SK-N-SH (cell line): ENCODE measurements around the gene KLK15. TPM values are rescaled to one million over a fixed set of nuclear protein-coding genes. Genes with fewer than 3 reads are reported as not detected.

Experiments
- CTCF ChIA-PET: fragments of 300-600, 350-600 bp; formaldehyde crosslinking; extraction: SDS; loops from one replicate; lab custom pipeline; 2021; lab: Yijun Ruan, JAX
- POLR2A ChIA-PET: fragments of 350-600 bp; sonication (Branson Sonifier 250); formaldehyde crosslinking; extraction: SDS; loops from one replicate; lab custom pipeline; 2020; ENCODE audit warnings: antibody characterized with exemption, inconsistent platforms; lab: Yijun Ruan, JAX
- DNase-seq: peaks from one replicate; pipeline ENCODE4 v3.0.0; 2012
- H2AFZ ChIP-seq: fragments of 200-600 bp; sonication (generic); 2 replicates; pipeline ENCODE4 v1.8.1; 2016; ENCODE audit warnings: antibody characterized with exemption, mild to moderate bottlenecking, low read depth
- H3F3A ChIP-seq: fragments of 200-600 bp; sonication (generic); replicated peaks from 2 replicates; pipeline ENCODE3; 2016; ENCODE audit warnings: antibody characterized with exemption, mild to moderate bottlenecking; ENCODE audit not compliant: insufficient read depth
- H3K27ac ChIP-seq, 2 experiments: fragments of 200-500 bp in 1 of 2; fragments of 200-600 bp in 1 of 2; sonication (Bioruptor generic) in 1 of 2; sonication (generic), shearing (Covaris generic) in 1 of 2; 2 replicates each; pipeline versions ENCODE4 v1.5.1 to v1.6.1; 2014 to 2016; ENCODE audit warnings: low read depth in 2 of 2, inconsistent platforms in 1 of 2, low read length in 1 of 2, mild to moderate bottlenecking in 1 of 2, mixed read lengths in 1 of 2
- H3K27me3 ChIP-seq: fragments of 200-600 bp; sonication (generic), shearing (Covaris generic); 2 replicates; pipeline ENCODE4 v1.6.1; 2016; ENCODE audit warnings: mixed run types; ENCODE audit not compliant: insufficient read depth
- H3K36me3 ChIP-seq, 2 experiments: fragments of 200-500 bp in 1 of 2; fragments of 200-600 bp in 1 of 2; sonication (Bioruptor generic) in 1 of 2; sonication (generic) in 1 of 2; replicated peaks in 1 of 2; 2 replicates each; pipeline versions ENCODE3 to v1.5.1; 2014 to 2016; ENCODE audit warnings: low read length in 1 of 2, mild to moderate bottlenecking in 1 of 2; ENCODE audit not compliant: insufficient read depth in 2 of 2, control insufficient read depth in 1 of 2
- H3K4me1 ChIP-seq, 2 experiments: fragments of 200-500 bp in 1 of 2; fragments of 200-600 bp in 1 of 2; sonication (Bioruptor generic) in 1 of 2; sonication (generic), shearing (Covaris generic) in 1 of 2; 2 replicates each; pipeline versions ENCODE4 v1.5.1 to v1.6.1; 2014 to 2016; ENCODE audit warnings: low read depth in 1 of 2, low read length in 1 of 2, mixed run types in 1 of 2; ENCODE audit not compliant: insufficient read depth in 2 of 2, control insufficient read depth in 1 of 2
- H3K4me2 ChIP-seq: fragments of 200-600 bp; sonication (generic), shearing (Covaris generic); 2 replicates; pipeline ENCODE4 v1.6.1; 2017; ENCODE audit warnings: mixed run types
- H3K4me3 ChIP-seq, 2 experiments: fragments of 200-500 bp in 1 of 2; fragments of 200-600 bp in 1 of 2; sonication (Bioruptor generic) in 1 of 2; sonication (generic), shearing (Covaris generic) in 1 of 2; 2 replicates each; pipeline versions ENCODE4 v1.5.1 to v1.8.1; 2014 to 2016; ENCODE audit warnings: low read depth in 2 of 2, inconsistent platforms in 1 of 2, low read length in 1 of 2, mild to moderate bottlenecking in 1 of 2, mixed read lengths in 1 of 2, moderate library complexity in 1 of 2
- H3K79me2 ChIP-seq: fragments of 200-600 bp; sonication (generic); 2 replicates; pipeline ENCODE4 v1.8.1; 2017; ENCODE audit warnings: mild to moderate bottlenecking; ENCODE audit not compliant: insufficient read depth
- H3K9ac ChIP-seq: fragments of 200-600 bp; sonication (generic); 2 replicates; pipeline ENCODE4 v1.6.1; 2017; ENCODE audit warnings: mixed run types
- H3K9me2 ChIP-seq: fragments of 200-600 bp; sonication (generic); 2 replicates; pipeline ENCODE4 v1.6.1; 2017; ENCODE audit warnings: mixed run types
- H3K9me3 ChIP-seq: fragments of 200-600 bp; sonication (generic); 2 replicates; pipeline ENCODE4 v1.6.1; 2017; ENCODE audit warnings: mixed run types, mild to moderate bottlenecking, moderate library complexity
- H4K20me1 ChIP-seq: fragments of 200-600 bp; sonication (generic); 2 replicates; pipeline ENCODE4 v1.6.1; 2017; ENCODE audit warnings: mild to moderate bottlenecking, mixed run types; ENCODE audit not compliant: insufficient read depth
- ELF1 ChIP-seq: IDR thresholded peaks from 2 replicates; pipeline ENCODE4 v1.4.0; 2012
- EZH2phosphoT487 ChIP-seq: fragments of 200-600 bp; sonication (generic); IDR thresholded peaks from 2 replicates; pipeline ENCODE4 v1.6.1; 2017; ENCODE audit warnings: low read depth, mixed run types, mild to moderate bottlenecking, antibody characterized with exemption, moderate library complexity, borderline replicate concordance
- FOXJ3 ChIP-seq: sonication (generic); formaldehyde crosslinking; IDR thresholded peaks from 2 replicates; pipeline ENCODE4 v1.5.1; 2020; ENCODE audit warnings: mild to moderate bottlenecking, missing genetic modification reagents
- GABPA ChIP-seq: IDR thresholded peaks from 2 replicates; pipeline ENCODE4 v1.4.0; 2012; ENCODE audit warnings: low read depth, mild to moderate bottlenecking
- MXI1 ChIP-seq: IDR thresholded peaks from 2 replicates; pipeline ENCODE4 v1.6.1; 2012; ENCODE audit warnings: mild to moderate bottlenecking, low read depth, low read length, improper control_type of control experiment
- NRF1 ChIP-seq: IDR thresholded peaks from 2 replicates; pipeline ENCODE4 v1.6.1; 2012; ENCODE audit warnings: low read depth, mild to moderate bottlenecking, low read length
- POLR2AphosphoS5 ChIP-seq: IDR thresholded peaks from 2 replicates; pipeline ENCODE4 v1.6.1; 2012; ENCODE audit warnings: low read depth, low read length
- RAD21 ChIP-seq: IDR thresholded peaks from 2 replicates; pipeline ENCODE4 v1.6.1; 2012; ENCODE audit warnings: mild to moderate bottlenecking, low read length
- RCOR1 ChIP-seq: fragments of 150-350 bp; IDR thresholded peaks from 2 replicates; pipeline ENCODE4 v1.6.1; 2017; ENCODE audit warnings: antibody characterized with exemption, low read length
- RFX5 ChIP-seq: IDR thresholded peaks from 2 replicates; pipeline ENCODE4 v1.6.1; 2012; ENCODE audit warnings: mild to moderate bottlenecking, improper control_type of control experiment, low read length
- SMC3 ChIP-seq: IDR thresholded peaks from 2 replicates; pipeline ENCODE4 v1.6.1; 2012; ENCODE audit warnings: low read depth, low read length, improper control_type of control experiment
- TEAD4 ChIP-seq: IDR thresholded peaks from 2 replicates; pipeline ENCODE4 v1.4.0; 2012; ENCODE audit warnings: mild to moderate bottlenecking, borderline replicate concordance; ENCODE audit not compliant: insufficient read depth
- USF1 ChIP-seq: IDR thresholded peaks from 2 replicates; pipeline ENCODE4 v1.4.0; 2012; ENCODE audit warnings: low read depth, borderline replicate concordance
- YY1 ChIP-seq: IDR thresholded peaks from 2 replicates; pipeline ENCODE4 v1.4.0; 2012; ENCODE audit warnings: low read depth, mild to moderate bottlenecking
- ZBTB33 ChIP-seq: IDR thresholded peaks from 2 replicates; pipeline ENCODE4 v1.4.0; 2012; ENCODE audit warnings: low read depth, borderline replicate concordance
- WGBS: methylation state at CpG from one replicate; pipeline ENCODE4 v1.1.6; 2017; ENCODE audit warnings: low lambda C conversion rate; 5-methylcytosine and 5-hydroxymethylcytosine counted together
- polyA plus RNA-seq, 3 experiments: library from polyadenylated mRNA; depleted of rRNA; stranded (reverse); fragments of >200 nt; gene quantifications; 2 replicates each; pipeline ENCODE4 v1.2.3, GENCODE V29; 2012

Gene KLK15
- polyA plus RNA-seq, 1 of the 3 experiments (the other 2 are of a cell fraction): not detected

GRCh38 chr19:50851620-50852019 lies 18.2 kb upstream of the KLK15 start:
- no peak overlapping the region for H3K4me2 ChIP-seq
- no peak overlapping the region for H3K27ac ChIP-seq
- no peak overlapping the region for H3K9ac ChIP-seq
- no peak overlapping the region for H2AFZ ChIP-seq
- TF ChIP-seq TEAD4 (no peak), USF1 (no peak), POLR2AphosphoS5 (no peak), EZH2phosphoT487 (no peak), RFX5 (no peak), YY1 (no peak), RAD21 (no peak), ELF1 (no peak), GABPA (no peak), SMC3 (no peak), FOXJ3 (CRISPR knock-in tag) (no peak), RCOR1 (no peak), NRF1 (no peak), ZBTB33 (no peak)
- no peak overlapping the region for H3K4me3 ChIP-seq
- no peaks in the 10 kb centered on the region for H4K20me1 ChIP-seq
- no peak for DNase-seq
- 35% methylated on average over 4 of the region's 4 CpGs for WGBS
- H3K27me3 ChIP-seq: peaks cover 41% of the 10 kb centered on the region
- no peaks in the 10 kb centered on the region for H3F3A ChIP-seq
- H3K36me3 ChIP-seq: no peaks in the 10 kb centered on the region
- no peaks in the 10 kb centered on the region for H3K4me1 ChIP-seq
- ChIA-PET POLR2A (no interaction called here), CTCF (no interaction called here)
- H3K9me2 ChIP-seq: no peaks in the 10 kb centered on the region
- no peaks in the 10 kb centered on the region for H3K79me2 ChIP-seq
- H3K9me3 ChIP-seq: no peaks in the 10 kb centered on the region

- no peak overlapping the region for H2AFZ ChIP-seq
- POLR2A ChIA-PET: no interaction called here
- H3K9me2 ChIP-seq: no peaks in the 10 kb centered on the region
- peaks cover 42% of the 10 kb centered on the region for H3K27me3 ChIP-seq
- TF ChIP-seq MXI1 (no peak), USF1 (no peak)
- no peaks in the 10 kb centered on the region for H3K36me3 ChIP-seq
- no peak overlapping the region for H3K4me3 ChIP-seq
- no peak for DNase-seq
- H3K79me2 ChIP-seq: no peaks in the 10 kb centered on the region
- no peak overlapping the region for H3K4me2 ChIP-seq
- H3K27ac ChIP-seq: no peak overlapping the region
- H3K9ac ChIP-seq: no peak overlapping the region
- CTCF ChIA-PET: no interaction called here
- no peaks in the 10 kb centered on the region for H3K9me3 ChIP-seq
- WGBS: 3% methylated on average over 3 of the region's 3 CpGs
- H4K20me1 ChIP-seq: no peaks in the 10 kb centered on the region
- H3K4me1 ChIP-seq: no peaks in the 10 kb centered on the region
- no peaks in the 10 kb centered on the region for H3F3A ChIP-seq
Measured at GRCh38 chr19:50850738-50851137, 17.4 kb upstream of the KLK15 start.
